ENCODE data around the gene UNC5C. TPM values are rescaled to one million over a fixed set of nuclear protein-coding genes. Genes with fewer than 3 reads are reported as not detected.

Gene UNC5C
- total and polyA plus RNA-seq, 2 of the 4 experiments (the other 2 are of a cell fraction) = under 0.01 TPM

DNA sequence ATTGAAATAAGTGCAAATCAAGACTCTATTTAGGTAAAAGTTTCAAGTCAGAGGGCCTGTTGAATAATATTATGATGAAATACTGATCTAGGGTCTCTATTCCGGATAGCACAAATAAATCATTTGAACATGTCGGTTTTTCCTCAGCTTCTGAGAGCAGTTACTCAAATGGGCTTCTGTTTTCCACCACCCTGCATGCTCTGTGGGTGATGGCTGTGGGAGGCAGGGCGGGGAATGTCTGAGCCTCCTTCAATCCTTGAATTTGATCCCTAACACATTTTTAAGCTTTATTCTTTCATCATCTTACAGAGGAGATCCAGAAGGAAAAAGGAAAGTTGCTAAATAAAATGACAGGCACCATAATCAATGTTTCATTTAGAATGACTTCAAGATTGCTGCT is 8.5 kb downstream of the UNC5C start:
- no peaks in the 10 kb centered on the region for H3K36me3 ChIP-seq (ENCODE audit: control insufficient read depth, insufficient read depth, low read length)
- in situ Hi-C loops (cut with MboI; ENCODE audit: low sequenced_read_pairs) = no loop called here

More for the DNA sequence above, 8.5 kb downstream of the UNC5C start:
- Histone ChIP-seq H3K18ac (ENCODE audit: low read depth, low read length) (no peak overlapping the region), H2BK5ac (ENCODE audit: low read depth, low read length, poor library complexity, severe bottlenecking) (no peak overlapping the region), H2AFZ (replicated peaks; ENCODE audit: low read length, poor library complexity) (no peak overlapping the region), H3K9me3 (ENCODE audit: control insufficient read depth, insufficient read depth, low read length) (no peaks in the 10 kb centered on the region), H4K20me1 (ENCODE audit: insufficient read depth, low read length) (no peaks in the 10 kb centered on the region), H3K56ac (ENCODE audit: extremely low read depth, insufficient read depth, low read length) (no peak overlapping the region), H4K91ac (ENCODE audit: insufficient read depth, low read depth, low read length) (no peak overlapping the region), H3K4me2 (ENCODE audit: low read depth, low read length) (no peak overlapping the region), H2AK9ac (replicated peaks; ENCODE audit: low read depth, low read length, poor library complexity) (no peak overlapping the region), H3K27me3 (ENCODE audit: control insufficient read depth, insufficient read depth, low read length) (no peaks in the 10 kb centered on the region), H3K27ac (ENCODE audit: insufficient read depth, low read length) (no peak overlapping the region), H3K4ac (ENCODE audit: low read depth, low read length) (no peak overlapping the region), H4K8ac (ENCODE audit: low read depth in 2 of 2, low read length in 2 of 2) (no peak overlapping the region), H4K5ac (ENCODE audit: low read depth, low read length) (no peak overlapping the region), H3K23ac (ENCODE audit: low read depth, low read length) (no peak overlapping the region), H2BK120ac (ENCODE audit: low read depth, low read length) (no peak overlapping the region), H3K14ac (replicated peaks; ENCODE audit: low read depth, low read length) (no peak overlapping the region), H3K4me1 (ENCODE audit: control insufficient read depth, insufficient read depth, low read length) (no peaks in the 10 kb centered on the region), H3K9ac (ENCODE audit: low read depth, low read length) (no peak overlapping the region), H2BK20ac (ENCODE audit: low read depth, low read length) (no peak overlapping the region), H2AK5ac (ENCODE audit: low read depth, low read length) (no peak overlapping the region), H3K4me3 (ENCODE audit: insufficient read depth, low read depth, low read length) (no peak overlapping the region), H2BK15ac (ENCODE audit: low read depth, low read length) (no peak overlapping the region), H3K79me1 (ENCODE audit: low read depth in 1 of 2, low read length in 2 of 2) (no peaks in the 10 kb centered on the region), H3K9me1 (ENCODE audit: insufficient read depth, low read length) (no peaks in the 10 kb centered on the region)
- no peak for DNase-seq
- no TSS peak for BruUV-seq (replicated peaks)
- WGBS, 2 experiments (ENCODE audit: extremely low coverage in 2 of 2, insufficient read length in 1 of 2) = no CpG with 5 or more reads among the region's 3 CpGs
- dilution Hi-C loops (cut with HindIII; ENCODE audit: low sequenced_read_pairs, unreplicated experiment) (no loop called here), intact Hi-C loops (cut with micrococcal nuclease) (no loop called here)
- TF ChIP-seq SMC3 (IDR thresholded peaks at IDR 0.05; ENCODE audit: low read depth, low read length) (no peak), RFX5 (IDR thresholded peaks at IDR 0.05; ENCODE audit: low read depth, low read length) (no peak), BHLHE40 (IDR thresholded peaks at IDR 0.05; ENCODE audit: low read depth, low read length) (no peak), CEBPB (IDR thresholded peaks at IDR 0.05; ENCODE audit: low read depth, low read length) (no peak), RAD21 (IDR thresholded peaks at IDR 0.05; ENCODE audit: low read length) (no peak), MAZ (IDR thresholded peaks at IDR 0.05; ENCODE audit: borderline replicate concordance, low read depth, low read length) (no peak), RCOR1 (IDR thresholded peaks at IDR 0.05; ENCODE audit: insufficient replicate concordance, low read length) (no peak), FOS (IDR thresholded peaks at IDR 0.05; ENCODE audit: low read depth, low read length) (no peak), MAFK (IDR thresholded peaks at IDR 0.05; ENCODE audit: low read depth, low read length) (no peak), CHD1 (IDR thresholded peaks at IDR 0.05; ENCODE audit: low read depth, low read length) (no peak), USF2 (IDR thresholded peaks at IDR 0.05; ENCODE audit: low read depth, low read length) (no peak), POLR2A (IDR thresholded peaks at IDR 0.05; ENCODE audit: low read depth, low read length) (no peak), MXI1 (IDR thresholded peaks at IDR 0.05; ENCODE audit: borderline replicate concordance, low read depth, low read length) (no peak), NFE2L2 (IDR thresholded peaks at IDR 0.05; ENCODE audit: low read depth, low read length) (no peak)
- TF ChIP-seq, protein P1, sequence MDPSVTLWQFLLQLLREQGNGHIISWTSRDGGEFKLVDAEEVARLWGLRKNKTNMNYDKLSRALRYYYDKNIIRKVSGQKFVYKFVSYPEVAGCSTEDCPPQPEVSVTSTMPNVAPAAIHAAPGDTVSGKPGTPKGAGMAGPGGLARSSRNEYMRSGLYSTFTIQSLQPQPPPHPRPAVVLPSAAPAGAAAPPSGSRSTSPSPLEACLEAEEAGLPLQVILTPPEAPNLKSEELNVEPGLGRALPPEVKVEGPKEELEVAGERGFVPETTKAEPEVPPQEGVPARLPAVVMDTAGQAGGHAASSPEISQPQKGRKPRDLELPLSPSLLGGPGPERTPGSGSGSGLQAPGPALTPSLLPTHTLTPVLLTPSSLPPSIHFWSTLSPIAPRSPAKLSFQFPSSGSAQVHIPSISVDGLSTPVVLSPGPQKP (IDR thresholded peaks at IDR 0.05; ENCODE audit: borderline replicate concordance, low read depth, low read length) = no peak
- TF ChIP-seq, protein P2, sequence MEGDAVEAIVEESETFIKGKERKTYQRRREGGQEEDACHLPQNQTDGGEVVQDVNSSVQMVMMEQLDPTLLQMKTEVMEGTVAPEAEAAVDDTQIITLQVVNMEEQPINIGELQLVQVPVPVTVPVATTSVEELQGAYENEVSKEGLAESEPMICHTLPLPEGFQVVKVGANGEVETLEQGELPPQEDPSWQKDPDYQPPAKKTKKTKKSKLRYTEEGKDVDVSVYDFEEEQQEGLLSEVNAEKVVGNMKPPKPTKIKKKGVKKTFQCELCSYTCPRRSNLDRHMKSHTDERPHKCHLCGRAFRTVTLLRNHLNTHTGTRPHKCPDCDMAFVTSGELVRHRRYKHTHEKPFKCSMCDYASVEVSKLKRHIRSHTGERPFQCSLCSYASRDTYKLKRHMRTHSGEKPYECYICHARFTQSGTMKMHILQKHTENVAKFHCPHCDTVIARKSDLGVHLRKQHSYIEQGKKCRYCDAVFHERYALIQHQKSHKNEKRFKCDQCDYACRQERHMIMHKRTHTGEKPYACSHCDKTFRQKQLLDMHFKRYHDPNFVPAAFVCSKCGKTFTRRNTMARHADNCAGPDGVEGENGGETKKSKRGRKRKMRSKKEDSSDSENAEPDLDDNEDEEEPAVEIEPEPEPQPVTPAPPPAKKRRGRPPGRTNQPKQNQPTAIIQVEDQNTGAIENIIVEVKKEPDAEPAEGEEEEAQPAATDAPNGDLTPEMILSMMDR (conservative IDR thresholded peaks at IDR 0.05; ENCODE audit: low read depth, low read length) = no peak
- ChIA-PET POLR2A (ENCODE audit: unreplicated experiment) (no interaction called here), CTCF (no interaction called here)
- no peak for ATAC-seq (ENCODE audit: low read depth)
